ENCODE measurements around the gene TM9SF3. TPM values are rescaled to one million over a fixed set of nuclear protein-coding genes. Genes with fewer than 3 reads are reported as not detected.
A peak's percentile ranks its signal among the peaks of the same experiment; 100 is the strongest.

TM9SF3 gene
- polyA plus RNA-seq, 1 donor from 2014 or later = 31.7 TPM

DNA sequence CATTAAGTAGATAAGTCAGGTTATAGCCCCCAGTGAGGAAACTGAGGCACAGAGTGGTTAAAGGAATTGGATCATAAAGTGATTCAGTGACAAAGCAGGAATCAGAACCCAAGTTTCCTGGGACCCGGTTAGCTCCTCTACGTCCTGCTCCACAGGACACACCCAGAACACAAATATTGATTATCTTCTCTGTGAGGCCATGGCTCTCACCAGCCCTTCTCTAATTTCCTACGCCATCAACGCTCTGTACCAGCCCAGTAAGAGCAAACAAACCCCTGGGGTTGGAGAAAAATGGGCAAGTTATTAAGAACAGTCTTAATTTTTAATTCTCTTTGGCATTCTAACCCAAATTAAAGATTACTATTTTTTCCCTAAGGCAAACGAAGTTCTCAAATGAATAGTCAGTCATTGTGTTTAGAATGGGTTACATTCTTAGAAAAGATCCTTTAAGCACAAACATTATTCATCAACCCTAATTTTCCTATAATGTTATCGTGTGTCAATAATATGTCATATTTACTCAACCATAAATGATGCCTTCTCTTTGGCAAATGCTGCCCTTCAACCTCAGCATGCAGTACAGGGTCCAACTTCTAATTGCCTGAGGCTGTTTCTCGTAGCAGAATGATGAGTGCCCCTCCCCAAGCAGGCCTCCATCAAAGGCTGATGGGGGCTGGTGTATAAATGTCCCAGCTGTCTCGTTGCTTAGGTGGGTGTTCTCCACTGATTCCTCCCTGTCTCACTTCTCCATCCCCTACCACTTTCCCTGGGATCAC is 25.4 kb upstream of the TM9SF3 start:
- Mint-ChIP-seq H3K9me3 (no peaks in the 10 kb centered on the region), H3K36me3 (no peaks in the 10 kb centered on the region), H3K4me1 (peaks cover 0 to 3% (median 0%) of the 10 kb centered on the region in 3 donors), H3K27me3 (no peaks in the 10 kb centered on the region), H3K27ac (peak overlapping the region in 1 of 3 donors; percentile 23), H3K4me3 (no peak overlapping the region)

DNA sequence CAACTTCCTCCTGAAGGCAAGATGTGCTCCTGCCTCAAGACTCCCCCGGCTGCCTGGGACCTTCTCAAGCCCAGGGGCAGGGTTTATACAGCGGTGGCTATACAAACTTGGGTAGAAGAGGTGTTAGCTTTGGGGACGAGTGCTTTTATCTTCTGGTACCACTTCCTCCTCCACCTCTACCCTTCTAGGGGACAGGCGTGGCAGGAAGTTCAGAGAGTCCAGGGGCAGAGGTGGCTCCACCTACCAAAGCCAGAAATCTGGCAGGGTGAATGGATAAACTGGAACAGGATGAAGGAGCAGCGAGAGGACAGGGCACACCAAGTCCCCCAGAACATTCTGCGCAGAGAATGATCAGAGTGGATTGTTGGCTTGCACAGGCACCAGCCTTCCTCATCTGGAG is 24.0 kb upstream of the TM9SF3 start:
- Mint-ChIP-seq H3K36me3 (no peaks in the 10 kb centered on the region), H3K9me3 (no peaks in the 10 kb centered on the region), H3K4me3 (no peak overlapping the region), H3K27ac (peak overlapping the region in 1 of 3 donors; percentile 61), H3K27me3 (no peaks in the 10 kb centered on the region), H3K4me1 (peaks cover 0 to 3% (median 0%) of the 10 kb centered on the region in 3 donors)

GRCh38 chr10:96609510-96609909 is 22.7 kb upstream of the TM9SF3 start:
- Mint-ChIP-seq H3K4me1 (peaks cover 0 to 3% (median 0%) of the 10 kb centered on the region in 3 donors), H3K27me3 (no peaks in the 10 kb centered on the region), H3K36me3 (no peaks in the 10 kb centered on the region), H3K27ac (no peak overlapping the region), H3K4me3 (no peak overlapping the region), H3K9me3 (no peaks in the 10 kb centered on the region)

DNA sequence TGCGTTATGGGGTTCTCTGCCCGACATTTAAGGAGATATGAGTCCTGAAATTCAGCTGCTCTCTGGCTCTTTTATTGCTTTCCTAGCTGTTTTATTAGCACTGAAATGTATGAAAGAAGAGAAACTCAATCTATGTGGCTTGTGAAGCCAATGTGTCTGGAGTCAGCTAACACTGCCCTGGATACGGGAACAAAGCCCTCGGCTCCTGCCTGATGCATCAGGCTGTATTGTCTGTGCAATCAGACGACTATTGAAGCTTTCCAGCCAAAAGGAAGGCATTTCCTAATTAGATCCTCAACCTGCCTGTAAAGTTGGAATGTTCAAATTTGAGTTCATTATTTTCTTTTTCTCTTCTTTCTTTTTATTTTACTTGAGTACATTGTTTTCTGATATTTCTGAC is 22.0 kb upstream of the TM9SF3 start:
- Mint-ChIP-seq H3K4me3 (peak overlapping the region in 1 of 4 donors; percentile 12), H3K9me3 (no peaks in the 10 kb centered on the region), H3K4me1 (peaks cover 0 to 3% (median 0%) of the 10 kb centered on the region in 3 donors), H3K36me3 (no peaks in the 10 kb centered on the region), H3K27ac (no peak overlapping the region), H3K27me3 (no peaks in the 10 kb centered on the region)

DNA sequence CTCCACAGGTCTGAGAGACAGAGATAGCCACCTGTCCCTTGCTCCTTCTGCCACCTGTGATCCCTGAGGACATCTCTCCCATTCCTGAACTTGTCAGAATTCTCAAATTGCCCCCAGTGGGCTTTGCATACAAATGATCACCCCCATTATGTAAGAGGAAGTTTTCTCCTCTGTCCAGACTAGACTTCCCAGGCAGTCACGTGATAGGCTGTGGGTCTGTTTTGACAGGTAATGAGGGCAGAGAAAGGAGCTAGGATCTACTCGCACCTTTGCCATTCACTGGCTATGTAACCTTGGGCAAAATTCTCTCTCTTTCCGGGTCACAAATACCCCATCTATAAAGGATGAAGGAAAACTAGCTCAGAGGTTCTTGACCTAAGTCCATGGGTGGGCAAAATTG is 21.4 kb upstream of the TM9SF3 start:
- Mint-ChIP-seq H3K4me1 (peaks cover 0 to 4% (median 0%) of the 10 kb centered on the region in 3 donors), H3K36me3 (no peaks in the 10 kb centered on the region), H3K9me3 (no peaks in the 10 kb centered on the region), H3K4me3 (no peak overlapping the region), H3K27ac (peak overlapping the region in 2 of 3 donors; percentile 45 to 91), H3K27me3 (no peaks in the 10 kb centered on the region)

DNA sequence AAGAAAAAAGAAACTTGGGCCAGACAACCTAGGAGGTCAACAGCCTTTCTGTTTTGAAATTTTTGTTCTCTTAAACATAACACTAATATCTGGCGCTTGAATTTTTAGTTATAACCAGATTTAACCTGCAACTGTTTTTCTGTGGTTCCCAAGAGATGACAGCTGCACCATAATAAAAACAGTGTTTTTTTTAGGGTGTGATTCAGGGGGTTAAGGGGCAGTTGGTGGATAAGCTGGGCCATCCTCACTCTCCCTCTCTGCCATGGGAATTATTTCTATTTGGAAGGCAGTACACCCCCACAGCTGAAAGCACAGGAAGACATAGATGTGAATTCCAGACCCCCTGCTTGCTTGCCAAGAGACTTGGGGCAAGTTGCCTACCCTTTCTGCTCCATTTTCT is 20.1 kb upstream of the TM9SF3 start:
- Mint-ChIP-seq H3K4me3 (no peak overlapping the region), H3K36me3 (no peaks in the 10 kb centered on the region), H3K4me1 (peaks cover 0 to 1% (median 0%) of the 10 kb centered on the region in 3 donors), H3K27ac (no peak overlapping the region), H3K9me3 (no peaks in the 10 kb centered on the region), H3K27me3 (no peaks in the 10 kb centered on the region)

DNA sequence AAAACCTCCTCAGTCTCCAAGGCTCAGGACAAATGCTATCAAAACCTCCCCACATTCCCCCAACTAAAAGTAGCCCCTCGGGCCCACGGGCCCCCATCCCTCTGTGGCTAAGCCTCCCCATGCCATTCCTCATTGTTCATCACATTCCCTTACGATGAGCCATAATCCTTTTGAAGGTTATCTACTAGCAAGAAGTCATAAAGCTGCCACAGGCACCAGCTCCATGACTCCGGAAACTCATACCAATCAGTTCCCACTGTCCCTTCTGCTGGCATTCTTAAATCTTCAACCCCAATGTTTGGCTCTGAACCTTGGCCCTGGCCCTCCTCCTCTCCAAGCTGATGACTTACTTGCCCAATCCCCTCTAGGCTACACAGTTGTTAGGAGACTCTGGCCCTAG is 19.4 kb upstream of the TM9SF3 start:
- Mint-ChIP-seq H3K27me3 (no peaks in the 10 kb centered on the region), H3K36me3 (no peaks in the 10 kb centered on the region), H3K27ac (peak overlapping the region in 1 of 3 donors; percentile 64), H3K4me1 (peaks cover 0 to 1% (median 0%) of the 10 kb centered on the region in 3 donors), H3K9me3 (no peaks in the 10 kb centered on the region), H3K4me3 (peak overlapping the region in 1 of 4 donors; percentile 47)

- no peak overlapping the region for H3K27ac Mint-ChIP-seq
- H3K9me3 Mint-ChIP-seq = no peaks in the 10 kb centered on the region
- H3K4me1 Mint-ChIP-seq = peaks cover 0 to 3% (median 0%) of the 10 kb centered on the region in 3 donors
- no peaks in the 10 kb centered on the region for H3K27me3 Mint-ChIP-seq
- H3K4me3 Mint-ChIP-seq = no peak overlapping the region
- H3K36me3 Mint-ChIP-seq = peaks cover 7% of the 10 kb centered on the region
Observed at GRCh38 chr10:96600337-96600736, 13.5 kb upstream of the TM9SF3 start.

DNA sequence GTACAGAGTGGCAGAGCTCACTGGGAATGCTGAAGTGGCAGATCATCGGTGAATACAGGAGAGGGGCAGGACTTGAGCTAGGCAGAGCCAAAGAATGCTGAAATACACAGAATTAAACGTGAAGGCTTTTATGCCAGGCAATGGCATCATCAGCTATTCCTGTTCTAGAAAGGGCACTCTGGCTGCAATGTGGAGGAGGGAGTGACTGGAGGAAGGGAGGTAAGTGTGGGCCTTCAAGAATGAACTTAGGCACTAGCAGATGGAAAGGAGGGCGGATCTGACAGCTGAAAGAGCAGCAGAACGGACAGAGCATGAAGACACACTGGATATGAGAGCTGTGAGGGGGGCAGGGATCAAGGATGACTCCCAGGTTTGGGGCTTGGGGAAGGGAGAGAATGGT is 12.0 kb upstream of the TM9SF3 start:
- H3K4me3 Mint-ChIP-seq = no peak overlapping the region
- peaks cover 0 to 5% (median 0%) of the 10 kb centered on the region in 3 donors for H3K4me1 Mint-ChIP-seq
- H3K27me3 Mint-ChIP-seq = no peaks in the 10 kb centered on the region
- no peak overlapping the region for H3K27ac Mint-ChIP-seq
- H3K9me3 Mint-ChIP-seq = no peaks in the 10 kb centered on the region
- H3K36me3 Mint-ChIP-seq = peaks cover 11% of the 10 kb centered on the region

- Mint-ChIP-seq H3K27ac (peak overlapping the region in 2 of 3 donors; percentile 13 to 25), H3K36me3 (peaks cover 12% of the 10 kb centered on the region), H3K9me3 (no peaks in the 10 kb centered on the region), H3K27me3 (no peaks in the 10 kb centered on the region), H3K4me3 (no peak overlapping the region), H3K4me1 (peaks cover 0 to 3% (median 2%) of the 10 kb centered on the region in 3 donors)
Observed at GRCh38 chr10:96596422-96597407, 9.9 kb upstream of the TM9SF3 start.

GRCh38 chr10:96595741-96596140 is 8.9 kb upstream of the TM9SF3 start:
- Mint-ChIP-seq H3K36me3 (peaks cover 12% of the 10 kb centered on the region), H3K4me1 (peaks cover 3 to 6% (median 5%) of the 10 kb centered on the region in 3 donors), H3K27ac (peak overlapping the region in 1 of 3 donors; percentile 2), H3K27me3 (no peaks in the 10 kb centered on the region), H3K4me3 (no peak overlapping the region), H3K9me3 (no peaks in the 10 kb centered on the region)

GRCh38 chr10:96591946-96592345 is 5.1 kb upstream of the TM9SF3 start:
- Mint-ChIP-seq H3K9me3 (no peaks in the 10 kb centered on the region), H3K4me3 (no peak overlapping the region), H3K4me1 (peaks cover 4 to 11% (median 7%) of the 10 kb centered on the region in 3 donors), H3K27me3 (no peaks in the 10 kb centered on the region), H3K36me3 (peaks cover 10% of the 10 kb centered on the region), H3K27ac (peak overlapping the region in 2 of 3 donors; percentile 53 to 75)

GRCh38 chr10:96588616-96589419 is 2.0 kb upstream of the TM9SF3 start:
- Mint-ChIP-seq H3K4me3 (no peak overlapping the region), H3K27me3 (no peaks in the 10 kb centered on the region), H3K4me1 (peaks cover 14 to 26% (median 23%) of the 10 kb centered on the region in 3 donors), H3K9me3 (no peaks in the 10 kb centered on the region), H3K36me3 (peaks cover 1% of the 10 kb centered on the region), H3K27ac (no peak overlapping the region)

GRCh38 chr10:96588060-96588554 is 1.3 kb upstream of the TM9SF3 start:
- peaks cover 1% of the 10 kb centered on the region for H3K36me3 Mint-ChIP-seq
- no peak overlapping the region for H3K27ac Mint-ChIP-seq
- H3K9me3 Mint-ChIP-seq = no peaks in the 10 kb centered on the region
- no peaks in the 10 kb centered on the region for H3K27me3 Mint-ChIP-seq
- H3K4me3 Mint-ChIP-seq = no peak overlapping the region
- peaks cover 21 to 32% (median 31%) of the 10 kb centered on the region in 3 donors for H3K4me1 Mint-ChIP-seq

Data from IgD-negative memory B cell (primary cell).